Gastroesophageal sphincter (tissue), 4 donors: ENCODE data around the gene SEL1L2. TPM values are rescaled to one million over a fixed set of nuclear protein-coding genes. Genes with fewer than 3 reads are reported as not detected.

Experiments
- ATAC-seq: fragments of 150-250 bp; one replicate; pipeline ENCODE4 v1.9.1; 2016; ENCODE audit warnings: mild to moderate bottlenecking, moderate library complexity
- H3K27ac ChIP-seq, 4 donors: fragments of 200-600 bp; sonication (generic) in 3 of 4; 1 replicate in 3 of 4; 2 replicates in 1 of 4; pipeline ENCODE4 v1.5.1; 2016 to 2019
- H3K27me3 ChIP-seq: fragments of 200-600 bp; sonication (generic); one replicate; pipeline ENCODE4 v1.5.1; 2019
- H3K36me3 ChIP-seq, 2 donors: fragments of 200-600 bp; sonication (generic); one replicate each; pipeline ENCODE4 v1.5.1; 2019; ENCODE audit warnings: control low read depth in 1 of 2
- H3K4me1 ChIP-seq, 3 donors: fragments of 200-600 bp; sonication (generic); 1 replicate in 2 of 3; 2 replicates in 1 of 3; pipeline ENCODE4 v1.5.1; 2016 to 2019; ENCODE audit warnings: control low read depth in 2 of 3
- H3K4me3 ChIP-seq, 2 donors: fragments of 200-600 bp; sonication (generic); one replicate each; pipeline ENCODE4 v1.5.1; 2019; ENCODE audit warnings: mild to moderate bottlenecking in 1 of 2, moderate library complexity in 1 of 2
- H3K9me3 ChIP-seq, 3 donors: fragments of 200-600 bp; sonication (generic); one replicate each; pipeline ENCODE4 v1.5.1; 2017 to 2019; ENCODE audit warnings: control low read depth in 2 of 3
- CTCF ChIP-seq, 4 experiments: fragments of 200-600 bp in 2 of 4; fragments of 450-650 bp in 2 of 4; sonication (generic) in 1 of 4; IDR thresholded peaks; one replicate each; pipeline ENCODE4 v1.5.1; 2017 to 2019; ENCODE audit warnings: antibody characterized with exemption in 4 of 4, mild to moderate bottlenecking in 2 of 4, moderate library complexity in 2 of 4
- EP300 ChIP-seq: sonication (generic); formaldehyde crosslinking; IDR thresholded peaks from one replicate; pipeline ENCODE4 v1.6.1; 2017; ENCODE audit warnings: antibody characterized with exemption, mild to moderate bottlenecking
- POLR2A ChIP-seq, 2 donors: fragments of 450-650 bp; IDR thresholded peaks; one replicate each; pipeline ENCODE4 v1.6.1; 2017; ENCODE audit warnings: antibody characterized with exemption in 2 of 2, mild to moderate bottlenecking in 2 of 2, moderate library complexity in 1 of 2
- POLR2AphosphoS5 ChIP-seq: sonication (generic); formaldehyde crosslinking; IDR thresholded peaks from one replicate; pipeline ENCODE4 v1.6.1; 2017; ENCODE audit warnings: antibody characterized with exemption
- WGBS, 2 donors: methylation state at CpG; one replicate each; pipeline ENCODE4 v1.1.5; 2018; ENCODE audit warnings: low coverage in 1 of 2; 5-methylcytosine and 5-hydroxymethylcytosine counted together
- total RNA-seq, 4 donors: library from RNA; depleted of rRNA; stranded (reverse); fragments of >200 nt; gene quantifications; one replicate each; pipeline ENCODE4 v1.1.0, GENCODE V29; 2016

SEL1L2 gene
- total RNA-seq, 4 donors from 2014 or later: not detected

- no peaks in the 10 kb centered on the region for H3K9me3 ChIP-seq
- no peaks in the 10 kb centered on the region for H3K4me1 ChIP-seq
- ATAC-seq: no peak
- no peak for TF ChIP-seq EP300
- no peak for TF ChIP-seq CTCF (IDR thresholded peaks at IDR 0.05)
- no peak for TF ChIP-seq POLR2A (IDR thresholded peaks at IDR 0.05)
- no peak for TF ChIP-seq POLR2AphosphoS5
- peaks cover 5% of the 10 kb centered on the region for H3K27me3 ChIP-seq
- no peak overlapping the region for H3K27ac ChIP-seq
- H3K36me3 ChIP-seq: no peaks in the 10 kb centered on the region
- H3K4me3 ChIP-seq: no peak overlapping the region
- 47 to 50% methylated on average over 3 to 4 of the region's 4 CpGs for WGBS, 2 donors
Observed at GRCh38 chr20:13844296-13844695, 146.1 kb downstream of the SEL1L2 start.

- no peaks in the 10 kb centered on the region for H3K9me3 ChIP-seq
- no peak overlapping the region for H3K27ac ChIP-seq
- no peaks in the 10 kb centered on the region for H3K36me3 ChIP-seq
- no peaks in the 10 kb centered on the region for H3K4me1 ChIP-seq
- no peak for ATAC-seq
- TF ChIP-seq CTCF (IDR thresholded peaks at IDR 0.05) (no peak), POLR2AphosphoS5 (no peak), POLR2A (IDR thresholded peaks at IDR 0.05) (no peak), EP300 (no peak)
- WGBS, 2 donors: no CpG with 5 or more reads among the region's 3 CpGs
- H3K4me3 ChIP-seq: no peak overlapping the region
- peaks cover 5% of the 10 kb centered on the region for H3K27me3 ChIP-seq
Observed at GRCh38 chr20:13841206-13841605, 149.2 kb downstream of the SEL1L2 start.

- H3K27me3 ChIP-seq: peaks cover 5% of the 10 kb centered on the region
- H3K27ac ChIP-seq: no peak overlapping the region
- no peaks in the 10 kb centered on the region for H3K9me3 ChIP-seq
- H3K36me3 ChIP-seq: no peaks in the 10 kb centered on the region
- WGBS, 2 donors: 83% methylated on average over 2 of the region's 4 CpGs; no CpG with 5 or more reads in 1 of the 2 donors
- H3K4me3 ChIP-seq: no peak overlapping the region
- ATAC-seq: no peak
- no peaks in the 10 kb centered on the region for H3K4me1 ChIP-seq
- TF ChIP-seq EP300 (no peak), POLR2A (IDR thresholded peaks at IDR 0.05) (no peak), POLR2AphosphoS5 (no peak), CTCF (IDR thresholded peaks at IDR 0.05) (no peak)
Observed at GRCh38 chr20:13840093-13840465, 150.3 kb downstream of the SEL1L2 start.

- peaks cover 5% of the 10 kb centered on the region for H3K27me3 ChIP-seq
- H3K36me3 ChIP-seq: no peaks in the 10 kb centered on the region
- H3K27ac ChIP-seq: no peak overlapping the region
- H3K4me1 ChIP-seq: no peaks in the 10 kb centered on the region
- no peak for TF ChIP-seq POLR2AphosphoS5
- no peak for TF ChIP-seq CTCF (IDR thresholded peaks at IDR 0.05)
- TF ChIP-seq POLR2A (IDR thresholded peaks at IDR 0.05): no peak
- no peak for TF ChIP-seq EP300
- 63 to 78% methylated on average over 3 to 4 of the region's 4 CpGs for WGBS, 2 donors
- no peaks in the 10 kb centered on the region for H3K9me3 ChIP-seq
- no peak for ATAC-seq
- no peak overlapping the region for H3K4me3 ChIP-seq
Observed at GRCh38 chr20:13839421-13840092, 150.9 kb downstream of the SEL1L2 start.

- Histone ChIP-seq H3K27ac (no peak overlapping the region), H3K27me3 (peaks cover 5% of the 10 kb centered on the region), H3K4me3 (no peak overlapping the region), H3K36me3 (no peaks in the 10 kb centered on the region), H3K4me1 (no peaks in the 10 kb centered on the region), H3K9me3 (no peaks in the 10 kb centered on the region)
- 100% methylated on average over 2 of the region's 7 CpGs; no CpG with 5 or more reads in 1 of the 2 donors for WGBS, 2 donors
- TF ChIP-seq POLR2AphosphoS5: no peak
- no peak for TF ChIP-seq POLR2A (IDR thresholded peaks at IDR 0.05)
- no peak for TF ChIP-seq CTCF (IDR thresholded peaks at IDR 0.05)
- TF ChIP-seq EP300: no peak
- no peak for ATAC-seq
Observed at GRCh38 chr20:13838664-13839063, 151.8 kb downstream of the SEL1L2 start.
